ENCODE results near the gene ZNF598.

Gene ZNF598

DNA sequence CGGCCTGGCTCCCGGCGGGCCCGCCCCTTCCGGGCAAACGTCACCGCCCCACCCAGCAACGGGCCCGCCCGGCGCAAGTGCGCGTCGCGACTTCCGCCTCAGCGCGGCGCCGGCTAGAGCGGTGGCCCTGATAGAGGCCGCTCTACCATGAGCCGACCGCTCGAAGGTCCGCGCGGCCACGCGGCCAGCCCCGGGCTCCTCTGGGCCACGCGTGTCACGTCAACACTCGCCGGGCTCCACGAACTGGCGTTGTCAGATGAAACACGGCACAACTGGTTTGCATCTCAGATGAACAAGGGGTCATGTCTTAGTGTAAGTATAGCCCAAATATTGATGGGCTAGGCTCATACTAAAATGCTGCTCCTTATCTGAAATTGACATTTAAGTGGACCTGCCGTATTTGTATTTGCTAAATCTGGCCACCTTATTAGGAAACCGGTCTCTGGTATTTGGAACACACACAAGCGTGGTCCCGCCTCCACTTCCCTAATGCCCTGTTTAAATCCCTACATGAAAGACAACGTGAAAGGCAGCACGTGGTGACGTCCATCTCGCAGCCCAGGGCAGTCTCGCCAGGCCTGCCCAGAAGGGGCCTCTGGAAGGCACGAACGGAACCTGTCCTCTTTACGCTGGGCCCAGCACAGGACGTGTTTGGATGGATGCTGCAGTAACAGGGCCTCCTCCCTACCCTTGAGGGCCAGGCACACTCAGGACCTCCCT is at the start of gene ZNF598:
Gene ZNF598, minus strand, starts transcription at position 31 of the 720 bp plus-strand sequence.
- in situ Hi-C loops (cut with MboI; ENCODE audit: low sequenced_read_pairs) = loop anchor here (25.0 kb wide), 1 partner anchor 477 kb away; the partner anchor contains the start of gene TBC1D24

DNA sequence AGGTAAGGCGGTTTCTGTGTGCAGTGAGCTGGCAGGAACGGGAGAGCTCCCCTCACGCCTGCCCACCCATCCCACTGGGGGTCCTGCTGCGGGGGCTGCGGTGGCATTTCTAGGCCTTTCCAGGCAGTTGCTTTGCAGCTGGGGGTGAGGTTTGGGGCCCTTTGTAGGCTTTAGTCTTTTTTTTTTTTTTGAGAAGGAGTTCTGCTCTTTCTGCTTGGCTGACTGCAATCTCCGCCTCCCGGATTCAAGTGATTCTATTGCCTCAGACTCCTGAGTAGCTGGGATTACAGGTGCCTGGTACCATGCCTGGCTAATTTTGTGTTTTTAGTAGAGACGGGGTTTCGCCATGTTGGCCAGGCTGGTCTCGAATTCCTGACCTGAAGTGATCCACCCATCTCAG is 49.3 kb upstream of the ZNF598 start:
- in situ Hi-C loops (cut with MboI; ENCODE audit: low sequenced_read_pairs) = no loop called here

DNA sequence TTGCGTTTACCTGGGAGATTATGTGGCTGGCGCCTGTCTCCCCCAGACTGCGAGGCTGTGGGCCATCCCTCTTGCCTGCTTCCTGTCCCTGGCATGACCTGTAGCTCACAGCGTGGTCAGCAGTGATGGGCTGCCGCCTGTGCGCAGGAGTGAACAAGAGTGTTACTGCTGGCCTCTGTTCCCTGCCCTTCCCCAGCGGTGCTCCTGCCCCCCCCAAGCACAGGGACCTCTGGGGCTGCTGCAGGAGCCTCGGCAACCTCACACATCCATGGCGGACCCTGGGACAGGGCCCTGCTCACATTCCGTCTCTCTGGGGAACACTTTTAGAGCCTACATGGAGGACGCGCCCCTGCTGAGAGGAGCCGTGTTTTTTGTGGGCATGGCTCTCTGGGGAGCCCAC is 48.8 kb upstream of the ZNF598 start:
- in situ Hi-C loops (cut with MboI; ENCODE audit: low sequenced_read_pairs) = no loop called here

DNA sequence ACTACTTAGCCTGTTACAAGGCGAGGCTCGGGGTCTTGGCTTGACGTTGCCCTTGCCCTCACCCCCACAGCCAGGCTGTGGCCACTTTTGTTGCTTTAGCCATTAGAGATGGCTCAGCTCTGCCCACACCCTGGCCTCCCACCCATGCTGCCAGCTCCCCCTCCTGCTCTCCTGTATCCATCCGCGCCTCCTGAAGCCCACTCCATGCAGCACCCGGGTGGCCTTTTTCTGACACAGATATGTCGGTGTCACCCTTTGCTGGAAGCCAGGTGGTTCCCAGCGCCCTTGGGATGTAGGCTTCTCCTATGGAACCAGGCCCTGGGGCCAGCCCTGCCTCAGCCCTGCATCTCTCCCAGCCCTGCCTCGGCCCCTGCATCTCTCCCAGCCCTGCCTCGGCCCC is 47.8 kb upstream of the ZNF598 start:
- in situ Hi-C loops (cut with MboI; ENCODE audit: low sequenced_read_pairs) = no loop called here

DNA sequence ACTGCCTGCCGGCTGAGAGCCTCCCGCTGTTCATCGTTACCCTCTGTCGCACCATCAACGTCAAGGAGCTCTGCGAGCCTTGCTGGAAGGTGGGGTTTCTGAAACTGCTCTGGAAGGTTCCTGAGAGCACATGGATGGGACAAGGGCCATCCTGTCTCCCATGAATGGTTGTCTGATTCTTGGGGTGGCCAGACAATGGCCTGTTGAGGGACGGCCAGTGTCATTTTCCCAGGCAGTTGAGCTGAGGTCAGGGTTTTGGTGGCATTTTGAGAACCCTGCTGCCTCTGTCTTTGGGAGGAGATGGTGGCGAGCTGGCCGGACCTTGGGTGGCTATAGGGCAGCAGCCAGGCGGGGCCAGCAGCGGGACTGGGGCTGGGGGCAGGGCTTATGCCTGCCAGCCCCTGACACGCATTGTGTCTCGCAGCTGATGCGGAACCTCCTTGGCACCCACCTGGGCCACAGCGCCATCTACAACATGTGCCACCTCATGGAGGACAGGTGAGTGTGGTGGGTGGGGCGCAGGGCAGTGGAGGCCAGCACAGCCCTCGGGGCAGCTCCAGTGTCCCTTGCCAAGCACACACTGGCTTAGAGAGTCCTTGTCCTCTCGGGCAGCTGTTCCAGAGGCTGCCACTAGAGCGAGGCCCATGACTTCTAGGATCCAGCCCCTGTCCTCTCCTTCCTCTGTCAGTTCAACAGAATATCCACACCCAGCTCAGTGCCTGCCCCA is 47.2 kb upstream of the ZNF598 start:
- in situ Hi-C loops (cut with MboI; ENCODE audit: low sequenced_read_pairs) = no loop called here

DNA sequence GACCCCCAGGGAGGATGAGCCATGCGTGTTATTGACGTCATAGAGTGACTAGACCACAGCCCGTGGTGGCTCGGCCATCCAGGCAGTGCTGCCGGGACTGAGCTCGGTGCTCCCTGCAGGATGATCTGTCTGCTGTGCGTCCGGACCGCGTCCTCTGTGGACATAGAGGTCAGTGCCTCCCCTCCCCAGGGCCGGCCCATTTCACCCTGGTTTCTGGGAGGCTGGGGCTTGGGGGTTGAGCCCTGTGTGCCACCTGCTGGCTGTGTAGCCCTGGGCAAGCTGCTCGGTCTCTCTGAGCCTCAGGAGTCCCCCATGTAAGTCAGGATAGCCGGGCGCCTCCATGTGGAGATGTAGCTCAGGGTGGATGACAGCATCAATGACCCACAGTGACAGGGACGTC is 46.5 kb upstream of the ZNF598 start:
- in situ Hi-C loops (cut with MboI; ENCODE audit: low sequenced_read_pairs) = no loop called here

DNA sequence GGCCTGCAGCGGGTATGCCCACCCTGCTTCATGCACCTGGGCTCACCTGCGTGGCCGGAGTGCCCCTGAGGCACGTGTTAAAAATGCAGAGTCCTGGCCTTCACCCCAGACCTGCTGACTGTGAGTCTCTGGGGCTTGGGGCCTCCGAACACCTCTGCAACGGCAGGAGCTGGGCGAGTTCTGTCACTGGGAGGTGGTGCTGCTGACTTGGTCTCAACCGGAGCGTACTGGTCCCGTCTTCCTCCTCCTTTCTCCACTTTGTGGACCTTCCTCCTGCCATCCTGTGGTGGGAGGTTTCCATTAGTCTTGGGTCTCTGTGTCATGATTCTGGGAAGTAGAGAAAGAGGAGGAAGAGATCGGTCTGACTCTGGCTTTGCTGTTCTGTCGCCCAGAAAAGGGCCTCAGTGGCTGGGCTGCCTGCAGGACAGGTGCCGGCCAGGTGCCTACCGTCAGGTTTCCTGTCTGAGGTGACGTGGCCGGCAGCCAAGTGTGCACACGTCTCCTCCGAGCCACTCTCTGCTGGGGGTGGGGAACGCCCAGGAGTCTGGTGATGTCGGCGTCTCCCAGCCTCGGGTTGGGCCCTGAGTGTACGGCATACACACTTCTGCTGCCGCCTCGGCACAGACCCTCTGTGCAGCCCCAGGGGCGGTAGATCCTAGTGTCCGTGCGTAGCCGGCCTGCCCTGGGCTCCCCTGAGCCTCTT is 45.1 kb upstream of the ZNF598 start:
- in situ Hi-C loops (cut with MboI; ENCODE audit: low sequenced_read_pairs) = no loop called here

DNA sequence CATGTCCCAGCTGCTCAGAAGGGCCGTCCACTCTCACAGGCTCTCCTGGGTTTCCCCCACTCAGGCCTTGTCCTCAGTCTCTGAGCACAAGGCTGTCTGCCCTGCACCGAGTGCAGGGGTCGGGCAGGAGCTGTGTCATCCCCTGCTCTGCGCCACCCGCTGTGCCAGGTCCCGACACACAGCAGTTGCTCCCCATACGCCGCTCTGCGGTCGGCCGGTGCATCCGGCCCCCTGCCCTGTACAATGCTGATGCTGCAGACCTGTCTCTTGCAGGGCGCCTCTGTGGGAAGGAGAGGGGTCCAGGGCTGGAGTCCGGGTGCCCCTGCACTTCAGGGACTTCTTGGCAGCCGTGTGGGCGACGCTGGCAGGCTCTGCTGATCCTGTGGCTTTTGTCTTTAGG is 44.3 kb upstream of the ZNF598 start:
- in situ Hi-C loops (cut with MboI; ENCODE audit: low sequenced_read_pairs) = no loop called here

DNA sequence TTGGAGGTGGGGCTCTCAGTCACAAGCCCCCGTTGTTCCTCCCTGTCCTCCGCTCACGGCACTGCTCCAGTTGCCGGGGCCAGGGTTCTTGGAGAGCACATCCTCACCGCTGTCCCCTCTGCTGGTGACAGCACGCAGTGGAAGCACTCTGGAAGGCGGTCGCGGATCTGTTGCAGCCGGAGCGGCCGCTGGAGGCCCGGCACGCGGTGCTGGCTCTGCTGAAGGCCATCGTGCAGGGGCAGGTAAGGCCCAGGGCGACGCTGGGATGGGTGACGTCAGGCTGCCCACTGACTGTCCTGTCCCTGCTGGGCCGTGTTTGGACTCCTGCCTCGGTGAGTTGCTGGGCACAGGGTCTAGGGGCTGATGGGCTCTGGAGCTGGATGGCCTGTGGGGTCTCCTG is 43.6 kb upstream of the ZNF598 start:
- in situ Hi-C loops (cut with MboI; ENCODE audit: low sequenced_read_pairs) = no loop called here

DNA sequence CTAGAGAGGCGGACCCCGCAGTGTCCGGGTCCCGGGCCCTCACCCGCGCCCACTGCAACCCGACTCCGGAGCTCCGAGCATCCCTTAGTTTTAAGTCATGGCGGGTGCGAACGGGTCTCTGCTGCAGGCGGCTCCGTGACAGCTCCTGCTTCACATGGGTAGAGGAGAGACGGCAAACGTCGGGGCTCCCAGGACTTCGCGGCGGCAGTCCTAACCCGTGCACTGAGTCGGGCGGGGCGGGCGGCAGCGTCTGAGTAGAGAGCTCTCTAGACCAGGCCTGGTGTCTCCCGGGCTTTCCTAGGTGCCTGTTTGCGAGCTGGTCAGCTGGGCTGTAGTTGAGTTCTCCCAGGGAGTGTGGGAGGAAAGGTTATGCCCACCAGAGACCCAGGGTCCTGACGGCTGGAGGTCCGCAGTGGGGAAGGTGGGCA is 38.5 kb upstream of the ZNF598 start:
- in situ Hi-C loops (cut with MboI; ENCODE audit: low sequenced_read_pairs) = no loop called here

DNA sequence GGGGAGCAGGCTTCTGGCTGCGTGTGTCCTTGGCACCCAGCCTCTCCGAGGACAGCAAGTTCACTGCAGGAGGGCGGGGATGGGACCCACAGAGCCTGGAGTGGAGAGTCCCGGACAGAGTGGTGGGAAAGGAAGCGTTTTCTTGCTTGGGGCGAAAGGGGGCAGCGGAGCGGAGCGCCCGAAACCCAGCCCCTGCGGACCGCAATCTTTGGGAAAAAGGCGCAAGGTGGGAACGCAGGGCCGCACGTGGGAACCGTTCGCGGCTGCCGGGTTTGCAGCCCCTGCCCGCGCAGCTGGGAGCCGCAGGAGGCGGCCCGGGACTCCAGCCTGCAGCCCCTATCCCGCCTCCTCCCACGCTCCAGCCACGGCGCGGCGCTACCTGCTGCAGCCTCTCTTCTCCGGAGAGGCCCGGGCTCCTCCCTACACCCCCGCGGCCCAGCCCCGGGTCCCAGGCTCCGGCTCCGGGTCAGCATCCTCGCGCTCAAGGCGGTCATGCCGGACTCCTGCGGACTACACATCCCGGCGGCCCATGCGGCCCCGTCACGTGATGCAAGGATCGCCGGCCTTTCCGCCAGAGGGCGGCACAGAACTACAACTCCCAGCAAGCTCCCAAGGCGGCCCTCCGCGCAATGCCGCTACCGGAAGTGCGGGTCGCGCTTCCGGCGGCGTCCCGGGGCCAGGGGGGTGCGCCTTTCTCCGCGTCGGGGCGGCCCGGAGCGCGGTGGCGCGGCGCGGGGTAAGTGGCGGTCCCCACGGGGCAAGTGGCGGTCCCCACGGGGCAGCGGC is 37.9 kb upstream of the ZNF598 start, which contains the start of the genes NTHL1 and TSC2:
Gene NTHL1, minus strand, starts transcription at position 505 of the 786 bp plus-strand sequence. Its CDS starts 11 bp downstream, at position 494.
Gene TSC2, plus strand, starts transcription at position 656 of the 786 bp plus-strand sequence. CDS start 631 bp downstream, outside the sequence.
- in situ Hi-C loops (cut with MboI; ENCODE audit: low sequenced_read_pairs) = no loop called here

DNA sequence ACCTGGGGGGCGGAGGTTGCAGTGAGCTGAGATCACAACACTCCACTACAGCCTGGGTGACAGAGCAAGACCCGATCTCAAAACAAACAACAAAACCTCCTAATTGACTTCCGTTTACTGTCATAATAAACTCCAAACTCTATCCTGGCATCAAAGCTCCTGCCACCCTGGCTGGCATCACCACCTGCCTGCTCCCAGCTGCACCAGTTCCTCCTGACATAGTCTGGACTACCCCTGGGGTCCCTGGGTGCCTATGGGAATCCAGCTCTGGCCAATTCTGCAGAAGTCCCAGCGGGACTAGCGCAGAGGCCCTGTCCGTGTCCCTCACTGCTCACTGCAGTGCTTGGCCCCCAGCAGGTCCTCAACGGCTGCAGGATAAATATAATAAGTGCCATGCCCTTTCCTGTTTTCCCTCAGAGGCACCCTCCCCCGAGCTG is 37.3 kb upstream of the ZNF598 start:
- in situ Hi-C loops (cut with MboI; ENCODE audit: low sequenced_read_pairs) = no loop called here

DNA sequence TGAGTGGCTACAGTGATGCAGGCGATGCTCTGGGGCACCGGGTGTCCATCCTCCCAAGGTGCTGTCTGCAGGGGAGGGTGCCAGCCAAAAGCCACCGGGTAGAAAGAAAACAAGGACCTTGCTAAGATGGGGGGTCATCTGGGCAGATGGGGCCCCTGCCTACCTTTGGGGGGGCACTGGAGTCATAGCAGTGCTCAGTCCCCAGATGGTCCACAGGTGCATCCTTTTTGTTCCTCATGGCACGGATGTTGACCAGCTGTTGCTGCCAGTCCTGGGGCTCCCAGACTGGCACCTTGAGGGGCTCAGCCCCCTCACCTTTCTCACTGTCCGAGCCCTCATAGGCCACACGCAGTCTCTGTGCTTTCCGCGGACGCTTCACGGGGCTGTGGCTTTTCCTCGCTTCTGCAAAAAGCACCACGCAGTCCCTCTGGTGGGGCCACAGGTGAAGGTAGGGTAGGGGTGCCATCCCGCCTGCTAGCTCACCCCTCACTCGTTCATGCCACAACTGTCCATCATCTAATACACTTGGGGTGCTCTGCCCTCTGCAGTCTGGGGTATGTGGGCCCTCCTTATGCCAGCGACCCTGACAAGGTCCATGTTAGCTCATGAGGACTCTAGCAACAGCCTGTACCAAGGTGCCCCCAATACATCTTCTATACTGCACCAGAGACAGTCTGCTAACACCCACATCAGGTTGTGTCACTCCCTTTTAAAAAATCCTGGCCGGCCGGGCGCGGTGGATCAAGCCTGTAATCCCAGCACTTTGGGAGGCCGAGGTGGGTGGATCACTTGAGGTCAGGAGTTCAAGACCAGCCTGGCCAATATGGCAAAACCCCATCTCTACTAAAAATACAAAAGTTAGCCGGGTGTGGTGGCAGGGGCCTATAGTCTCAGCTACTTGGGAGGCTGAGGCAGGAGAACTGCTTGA is 36.6 kb upstream of the ZNF598 start:
- in situ Hi-C loops (cut with MboI; ENCODE audit: low sequenced_read_pairs) = no loop called here

DNA sequence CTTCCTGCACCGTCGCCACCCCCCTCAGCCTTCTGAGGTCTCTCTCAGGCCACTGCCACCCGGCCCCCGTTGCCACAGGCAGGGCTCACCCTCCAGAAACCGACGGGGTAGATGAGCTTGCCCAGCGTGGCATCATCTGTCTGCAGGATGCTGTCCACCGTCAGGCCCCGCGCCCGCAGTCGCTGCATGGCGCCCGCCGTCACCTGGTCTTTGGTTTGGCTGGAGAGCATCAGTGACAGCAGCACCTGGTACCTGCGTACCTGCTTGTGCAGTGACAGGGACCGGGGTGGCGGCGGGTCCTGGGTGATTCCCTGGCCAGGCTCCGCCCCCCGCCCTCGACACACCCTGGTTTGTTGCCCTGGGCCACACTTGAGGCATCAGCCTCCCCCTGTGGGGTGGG is 34.9 kb upstream of the ZNF598 start:
- in situ Hi-C loops (cut with MboI; ENCODE audit: low sequenced_read_pairs) = no loop called here

DNA sequence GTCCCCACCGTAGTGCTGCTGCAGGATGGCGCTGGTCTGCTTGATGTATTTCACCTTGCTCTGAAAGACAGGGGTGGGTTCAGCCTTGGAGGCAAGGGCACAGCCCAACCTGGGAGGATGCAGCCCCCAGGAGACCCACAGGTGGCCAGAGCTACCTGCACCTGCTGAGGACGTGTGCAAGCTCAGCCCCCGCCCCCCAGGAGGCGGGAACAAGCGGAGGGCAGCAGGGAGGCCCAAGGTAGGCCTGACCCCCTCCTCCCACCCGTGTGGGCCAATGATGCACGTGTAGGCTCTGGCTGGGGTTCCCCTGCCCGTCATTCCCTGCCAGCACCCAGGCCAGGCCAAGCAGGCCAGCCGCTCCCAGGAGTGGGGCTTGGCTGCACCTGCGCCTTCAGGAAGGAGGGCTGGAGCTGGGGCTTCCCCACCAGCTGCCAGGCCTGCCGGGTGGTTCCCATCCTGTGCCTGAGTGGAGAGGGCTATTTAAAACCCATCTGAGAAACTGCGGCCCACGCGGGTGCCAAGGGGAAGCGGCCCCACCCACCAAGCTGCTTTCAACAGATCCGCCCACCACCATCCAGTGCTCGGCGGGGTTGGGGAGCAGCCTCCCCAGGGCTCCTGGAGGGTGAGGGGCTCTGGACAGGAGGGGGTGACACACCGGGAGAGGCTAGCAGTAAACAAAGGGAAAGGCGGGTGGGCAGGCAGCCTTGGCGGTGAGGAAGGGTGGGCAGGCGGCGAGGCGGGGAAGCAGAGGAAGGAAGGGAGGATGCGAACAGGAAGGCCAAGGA is 34.2 kb upstream of the ZNF598 start:
- in situ Hi-C loops (cut with MboI; ENCODE audit: low sequenced_read_pairs) = no loop called here

DNA sequence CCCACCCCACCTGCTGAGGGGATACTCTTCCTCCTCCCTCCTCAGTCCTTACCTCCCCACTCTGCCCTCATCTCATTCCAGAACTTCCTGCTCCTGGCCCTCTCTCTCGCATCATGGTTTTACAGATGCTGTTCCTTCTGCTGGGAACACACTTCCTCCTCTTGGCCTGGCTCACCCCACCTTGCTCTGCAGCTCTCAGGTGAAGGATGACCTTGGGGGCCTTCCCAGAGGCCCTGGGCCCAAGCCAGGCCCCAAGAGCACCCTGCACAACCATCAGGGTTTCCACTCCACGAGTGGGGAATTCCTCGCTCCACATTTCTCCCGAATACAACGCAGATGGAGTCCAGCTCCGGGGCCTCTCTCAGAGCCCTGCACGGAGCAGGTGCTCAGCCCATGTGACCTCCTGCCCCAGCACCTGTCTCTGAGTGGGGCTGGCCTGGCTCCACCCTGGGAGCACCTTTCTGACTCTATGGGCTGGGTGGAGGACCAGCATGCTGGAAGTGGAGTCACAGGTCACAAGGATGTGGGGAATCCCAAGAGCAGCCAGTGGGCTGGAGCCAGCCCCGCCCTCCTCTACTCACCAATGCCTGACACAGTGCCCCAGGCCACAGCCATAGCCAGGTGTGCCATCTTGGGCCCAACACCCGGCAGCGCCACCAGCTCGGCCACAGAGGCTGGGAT is 33.5 kb upstream of the ZNF598 start:
- in situ Hi-C loops (cut with MboI; ENCODE audit: low sequenced_read_pairs) = no loop called here

DNA sequence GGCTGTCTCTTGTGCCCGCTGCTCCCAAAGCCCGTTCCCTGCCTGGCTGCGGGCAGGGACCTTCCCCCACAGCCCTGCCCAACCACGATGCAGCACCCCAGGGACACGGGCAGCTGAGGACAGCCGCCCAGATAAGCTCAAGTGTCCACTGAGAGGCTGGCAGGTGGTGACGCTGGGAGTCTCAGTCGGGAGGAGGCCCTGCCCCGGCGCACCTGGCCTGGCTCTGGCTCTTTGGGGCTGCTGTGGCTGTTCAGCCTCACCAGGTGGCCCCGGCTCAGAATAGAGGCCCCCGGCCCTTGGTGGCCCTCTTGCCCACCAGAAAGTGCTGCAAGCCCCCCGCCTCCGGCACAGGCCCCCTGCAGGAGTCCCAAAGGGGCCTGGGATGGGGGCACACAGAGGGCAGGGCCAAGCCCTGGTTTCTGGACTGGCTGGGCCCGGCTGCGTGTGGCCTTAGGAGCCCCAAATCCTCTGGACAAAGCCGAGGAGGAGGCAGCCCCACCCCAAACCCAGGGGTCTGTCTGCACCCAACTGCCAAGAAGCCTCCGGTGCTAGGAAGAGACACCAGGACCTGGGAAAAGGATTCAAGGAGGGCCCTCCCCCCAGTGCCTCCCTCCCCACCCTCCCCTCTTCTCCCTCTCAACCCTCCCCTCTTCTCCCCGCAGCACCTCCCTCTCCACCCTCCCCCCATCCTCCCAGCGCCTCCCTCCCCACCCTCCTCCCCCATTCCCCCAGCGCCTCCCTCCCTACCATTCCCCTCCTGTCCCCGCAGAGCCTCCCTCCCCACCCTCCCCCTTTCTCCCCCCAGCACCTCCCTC is 32.8 kb upstream of the ZNF598 start:
- in situ Hi-C loops (cut with MboI; ENCODE audit: low sequenced_read_pairs) = no loop called here

Measured in HL-60/S4 treated with retinoic acid at 250 ng/mL for 4 days and 3 days (cell line).